ENCODE results near the gene YPEL2.

YPEL2 gene

GRCh38 chr17:59355702-59356325, 24.4 kb downstream of the YPEL2 start:
- WGBS (ENCODE audit: insufficient coverage), result 100% methylated on average over 1 of the region's 4 CpGs
- Histone ChIP-seq H3K27me3 (replicated peaks in 2 of 5; ENCODE audit: control insufficient read depth in 4 of 5, insufficient read depth in 5 of 5, low read length in 4 of 5) (no peaks in the 10 kb centered on the region), H3K4me1 (ENCODE audit: control extremely low read depth in 1 of 4, control insufficient read depth in 4 of 4, insufficient read depth in 4 of 4, low read length in 3 of 4) (no peaks in the 10 kb centered on the region), H3K36me3 (ENCODE audit: control insufficient read depth in 4 of 4, insufficient read depth in 4 of 4, low read length in 3 of 4) (peaks cover 8 to 42% (median 19%) of the 10 kb centered on the region in 4 experiments), H3K4me3 (ENCODE audit: control insufficient read depth in 1 of 7, extremely low read depth in 1 of 7, insufficient read depth in 4 of 7, low read depth in 2 of 7, low read length in 6 of 7) (no peak overlapping the region), H3K9me3 (ENCODE audit: control extremely low read depth in 1 of 5, control insufficient read depth in 4 of 5, insufficient read depth in 2 of 5, low read depth in 1 of 5, low read length in 4 of 5) (peaks cover 0 to 9% (median 0%) of the 10 kb centered on the region in 5 experiments), H3K27ac (ENCODE audit: insufficient read depth in 1 of 2, low read depth in 1 of 2, low read length in 2 of 2, poor library complexity in 1 of 2, severe bottlenecking in 2 of 2) (no peak overlapping the region)
- DNase-seq, result no peak
- POLR2A ChIA-PET, result interaction anchor here (1.4 kb wide), 1 partner anchor 10 kb away, joined by 5 read pairs; no protein-coding TSS in a partner anchor
- CTCF ChIA-PET, result interaction anchor here (0.9 to 1.1 kb wide), 4 partner anchors 20 to 84 kb away, joined by 3 to 5 read pairs (median 4); no protein-coding TSS in a partner anchor

GRCh38 chr17:59356543-59357218, 25.2 kb downstream of the YPEL2 start:
- Histone ChIP-seq H3K27ac (ENCODE audit: insufficient read depth in 1 of 2, low read depth in 1 of 2, low read length in 2 of 2, poor library complexity in 1 of 2, severe bottlenecking in 2 of 2) (no peak overlapping the region), H3K4me1 (ENCODE audit: control extremely low read depth in 1 of 4, control insufficient read depth in 4 of 4, insufficient read depth in 4 of 4, low read length in 3 of 4) (peaks cover 1 to 8% (median 6%) of the 10 kb centered on the region in 4 experiments), H3K4me3 (ENCODE audit: control insufficient read depth in 1 of 7, extremely low read depth in 1 of 7, insufficient read depth in 4 of 7, low read depth in 2 of 7, low read length in 6 of 7) (no peak overlapping the region), H3K27me3 (replicated peaks in 2 of 5; ENCODE audit: control insufficient read depth in 4 of 5, insufficient read depth in 5 of 5, low read length in 4 of 5) (no peaks in the 10 kb centered on the region), H3K9me3 (ENCODE audit: control extremely low read depth in 1 of 5, control insufficient read depth in 4 of 5, insufficient read depth in 2 of 5, low read depth in 1 of 5, low read length in 4 of 5) (peaks cover 0 to 9% (median 0%) of the 10 kb centered on the region in 5 experiments), H3K36me3 (ENCODE audit: control insufficient read depth in 4 of 4, insufficient read depth in 4 of 4, low read length in 3 of 4) (peaks cover 8 to 42% (median 19%) of the 10 kb centered on the region in 4 experiments)
- ChIA-PET POLR2A (interaction anchor here (1.4 kb wide), 1 partner anchor 10 kb away, joined by 5 read pairs; no protein-coding TSS in a partner anchor), CTCF (interaction anchor here (1.0 kb wide), 1 partner anchor 45 kb away, joined by 4 read pairs; no protein-coding TSS in a partner anchor)
- 88% methylated on average over 2 of the region's 2 CpGs for WGBS (ENCODE audit: insufficient coverage)
- DNase-seq, result no peak

- POLR2A ChIA-PET, result no interaction called here
- H3K4me1 ChIP-seq (ENCODE audit: control extremely low read depth in 1 of 4, control insufficient read depth in 4 of 4, insufficient read depth in 4 of 4, low read length in 3 of 4), result peaks cover 7 to 13% (median 10%) of the 10 kb centered on the region in 4 experiments
- no peak overlapping the region for H3K4me3 ChIP-seq (ENCODE audit: control insufficient read depth in 1 of 7, extremely low read depth in 1 of 7, insufficient read depth in 4 of 7, low read depth in 2 of 7, low read length in 6 of 7)
- H3K27ac ChIP-seq (ENCODE audit: insufficient read depth in 1 of 2, low read depth in 1 of 2, low read length in 2 of 2, poor library complexity in 1 of 2, severe bottlenecking in 2 of 2), result no peak overlapping the region
- no peaks in the 10 kb centered on the region for H3K27me3 ChIP-seq (replicated peaks in 2 of 5; ENCODE audit: control insufficient read depth in 4 of 5, insufficient read depth in 5 of 5, low read length in 4 of 5)
- no peak for DNase-seq
- peaks cover 8 to 42% (median 19%) of the 10 kb centered on the region in 4 experiments for H3K36me3 ChIP-seq (ENCODE audit: control insufficient read depth in 4 of 4, insufficient read depth in 4 of 4, low read length in 3 of 4)
- CTCF ChIA-PET, result no interaction called here
- peaks cover 0 to 9% (median 0%) of the 10 kb centered on the region in 5 experiments for H3K9me3 ChIP-seq (ENCODE audit: control extremely low read depth in 1 of 5, control insufficient read depth in 4 of 5, insufficient read depth in 2 of 5, low read depth in 1 of 5, low read length in 4 of 5)
These were observed 25.8 kb downstream of the YPEL2 start for GRCh38 chr17:59357219-59357697.

GRCh38 chr17:59357929-59358328, 26.5 kb downstream of the YPEL2 start:
- DNase-seq, result no peak
- peaks cover 0 to 9% (median 0%) of the 10 kb centered on the region in 5 experiments for H3K9me3 ChIP-seq (ENCODE audit: control extremely low read depth in 1 of 5, control insufficient read depth in 4 of 5, insufficient read depth in 2 of 5, low read depth in 1 of 5, low read length in 4 of 5)
- no peak overlapping the region for H3K27ac ChIP-seq (ENCODE audit: insufficient read depth in 1 of 2, low read depth in 1 of 2, low read length in 2 of 2, poor library complexity in 1 of 2, severe bottlenecking in 2 of 2)
- H3K4me1 ChIP-seq (ENCODE audit: control extremely low read depth in 1 of 4, control insufficient read depth in 4 of 4, insufficient read depth in 4 of 4, low read length in 3 of 4), result peaks cover 14 to 20% (median 17%) of the 10 kb centered on the region in 4 experiments
- peaks cover 6 to 41% (median 18%) of the 10 kb centered on the region in 4 experiments for H3K36me3 ChIP-seq (ENCODE audit: control insufficient read depth in 4 of 4, insufficient read depth in 4 of 4, low read length in 3 of 4)
- POLR2A ChIA-PET, result no interaction called here
- H3K4me3 ChIP-seq (ENCODE audit: control insufficient read depth in 1 of 7, extremely low read depth in 1 of 7, insufficient read depth in 4 of 7, low read depth in 2 of 7, low read length in 6 of 7), result no peak overlapping the region
- CTCF ChIA-PET, result no interaction called here
- WGBS (ENCODE audit: insufficient coverage), result no CpG with 5 or more reads among the region's 1 CpG
- H3K27me3 ChIP-seq (replicated peaks in 2 of 5; ENCODE audit: control insufficient read depth in 4 of 5, insufficient read depth in 5 of 5, low read length in 4 of 5), result no peaks in the 10 kb centered on the region

GRCh38 chr17:59361386-59361785, 29.9 kb downstream of the YPEL2 start:
- Histone ChIP-seq H3K4me1 (ENCODE audit: control extremely low read depth in 1 of 4, control insufficient read depth in 4 of 4, insufficient read depth in 4 of 4, low read length in 3 of 4) (peaks cover 25 to 41% (median 32%) of the 10 kb centered on the region in 4 experiments), H3K36me3 (ENCODE audit: control insufficient read depth in 4 of 4, insufficient read depth in 4 of 4, low read length in 3 of 4) (peaks cover 2 to 11% (median 4%) of the 10 kb centered on the region in 4 experiments), H3K27ac (ENCODE audit: insufficient read depth in 1 of 2, low read depth in 1 of 2, low read length in 2 of 2, poor library complexity in 1 of 2, severe bottlenecking in 2 of 2) (no peak overlapping the region), H3K9me3 (ENCODE audit: control extremely low read depth in 1 of 5, control insufficient read depth in 4 of 5, insufficient read depth in 2 of 5, low read depth in 1 of 5, low read length in 4 of 5) (peaks cover 0 to 5% (median 0%) of the 10 kb centered on the region in 5 experiments), H3K4me3 (ENCODE audit: control insufficient read depth in 1 of 7, extremely low read depth in 1 of 7, insufficient read depth in 4 of 7, low read depth in 2 of 7, low read length in 6 of 7) (no peak overlapping the region), H3K27me3 (replicated peaks in 2 of 5; ENCODE audit: control insufficient read depth in 4 of 5, insufficient read depth in 5 of 5, low read length in 4 of 5) (no peaks in the 10 kb centered on the region)
- ChIA-PET CTCF (no interaction called here), POLR2A (no interaction called here)
- no CpG with 5 or more reads among the region's 3 CpGs for WGBS (ENCODE audit: insufficient coverage)
- DNase-seq, result peak in 2 of 3 donors; percentile 37 to 39

GRCh38 chr17:59361916-59362810, 30.7 kb downstream of the YPEL2 start:
- Histone ChIP-seq H3K36me3 (ENCODE audit: control insufficient read depth in 4 of 4, insufficient read depth in 4 of 4, low read length in 3 of 4) (peaks cover 0 to 4% (median 3%) of the 10 kb centered on the region in 4 experiments), H3K4me3 (ENCODE audit: control insufficient read depth in 1 of 7, extremely low read depth in 1 of 7, insufficient read depth in 4 of 7, low read depth in 2 of 7, low read length in 6 of 7) (peak overlapping the region in 5 of 7 experiments; percentile 2 to 61 (median 34)), H3K4me1 (ENCODE audit: control extremely low read depth in 1 of 4, control insufficient read depth in 4 of 4, insufficient read depth in 4 of 4, low read length in 3 of 4) (peaks cover 26 to 41% (median 34%) of the 10 kb centered on the region in 4 experiments), H3K27me3 (replicated peaks in 2 of 5; ENCODE audit: control insufficient read depth in 4 of 5, insufficient read depth in 5 of 5, low read length in 4 of 5) (no peaks in the 10 kb centered on the region), H3K27ac (ENCODE audit: insufficient read depth in 1 of 2, low read depth in 1 of 2, low read length in 2 of 2, poor library complexity in 1 of 2, severe bottlenecking in 2 of 2) (peak overlapping the region in 1 of 2 experiments; percentile 12), H3K9me3 (ENCODE audit: control extremely low read depth in 1 of 5, control insufficient read depth in 4 of 5, insufficient read depth in 2 of 5, low read depth in 1 of 5, low read length in 4 of 5) (no peaks in the 10 kb centered on the region)
- ChIA-PET CTCF (interaction anchor here (1.0 to 1.3 kb wide), 2 partner anchors 19 to 33 kb away, joined by 3 read pairs; no protein-coding TSS in a partner anchor), POLR2A (interaction anchor here (1.6 kb wide), 1 partner anchor 29 kb away, joined by 5 read pairs; no protein-coding TSS in a partner anchor)
- WGBS (ENCODE audit: insufficient coverage), result 24% methylated on average over 7 of the region's 7 CpGs
- DNase-seq, result peak; percentile 51 to 88 (median 84)
